Activated B cell treated with CpG ODN at 0.5 μM for 24 hours (primary cell): ENCODE measurements around the gene TM2D3. TPM values are rescaled to one million over a fixed set of nuclear protein-coding genes. Genes with fewer than 3 reads are reported as not detected.

Experiments
- ATAC-seq: fragments of 200-7000 bp; cut with Tn5 transposase; one replicate; pipeline ENCODE4 v1.10.0; 2021; ENCODE audit warnings: low read depth, mild to moderate bottlenecking, moderate library complexity
- CTCF ChIA-PET: fragments of 350-600 bp; sonication (Branson Sonifier 250); formaldehyde crosslinking; loops from one replicate; lab custom pipeline; 2021; ENCODE audit warnings: antibody characterized with exemption; lab: Charles Lee
- POLR2A ChIA-PET: fragments of 350-600 bp; sonication (Branson Sonifier 250); formaldehyde crosslinking; loops from one replicate; lab custom pipeline; 2021; ENCODE audit warnings: antibody characterized with exemption; lab: Charles Lee
- DNase-seq: peaks from one replicate; pipeline ENCODE4 v3.0.0; 2022
- H3K27ac Mint-ChIP-seq: one replicate; pipeline ENCODE4 v1.8.0; 2020; ENCODE audit warnings: mixed read lengths
- H3K27me3 Mint-ChIP-seq: one replicate; pipeline ENCODE4 v1.8.0; 2021; ENCODE audit warnings: mixed read lengths
- H3K36me3 Mint-ChIP-seq: one replicate; pipeline ENCODE4 v1.8.0; 2021; ENCODE audit warnings: low read depth, mixed read lengths
- H3K4me1 Mint-ChIP-seq: one replicate; pipeline ENCODE4 v1.8.0; 2021; ENCODE audit warnings: mixed read lengths
- H3K4me3 Mint-ChIP-seq: one replicate; pipeline ENCODE4 v1.8.0; 2020; ENCODE audit warnings: mild to moderate bottlenecking, mixed read lengths
- H3K9me3 Mint-ChIP-seq: one replicate; pipeline ENCODE4 v1.8.0; 2020; ENCODE audit warnings: mixed read lengths
- intact Hi-C: fragments of 100-400 bp; cut with micrococcal nuclease; formaldehyde crosslinking; loops from one replicate; pipeline ENCODE4 v1.15.1; 2024
- total RNA-seq: library from RNA; stranded (reverse); gene quantifications from 2 replicates; pipeline ENCODE4 v1.2.3, GENCODE V29; 2022
- TF ChIP-seq, protein P1 (sequence below): fragments of 200-600 bp; IDR thresholded peaks from one replicate; pipeline ENCODE4 v1.8.0; 2022; ENCODE audit warnings: antibody characterized with exemption, mild to moderate bottlenecking

Gene TM2D3
- total RNA-seq, 1 donor from 2014 or later, result 49.9 TPM

DNA sequence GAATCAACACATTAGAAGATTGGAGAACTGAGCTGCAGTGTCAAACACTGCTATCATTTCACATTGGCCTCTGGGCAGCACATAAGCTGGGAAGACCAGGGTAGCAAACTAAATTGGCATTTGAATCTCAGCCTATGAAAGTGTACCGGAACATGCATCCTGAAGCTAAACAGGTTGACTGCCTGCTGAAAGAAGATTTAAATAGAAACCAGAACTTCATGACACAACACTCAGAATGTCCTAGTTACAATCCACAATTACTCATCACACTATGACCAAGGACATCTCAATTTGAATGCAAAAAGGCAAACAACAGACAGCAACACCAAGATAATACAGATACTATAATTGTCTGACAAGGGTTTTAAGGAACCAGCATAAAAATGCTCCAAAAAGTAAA lies 26.2 kb downstream of the TM2D3 start:
- no peaks in the 10 kb centered on the region for H3K27me3 Mint-ChIP-seq
- H3K9me3 Mint-ChIP-seq, result peaks cover 6% of the 10 kb centered on the region
- ChIA-PET CTCF (no interaction called here), POLR2A (no interaction called here)
- no peak for DNase-seq
- H3K4me1 Mint-ChIP-seq, result peaks cover 8% of the 10 kb centered on the region
- H3K36me3 Mint-ChIP-seq, result peaks cover 43% of the 10 kb centered on the region
- no peak for ATAC-seq
- TF ChIP-seq, protein P1, sequence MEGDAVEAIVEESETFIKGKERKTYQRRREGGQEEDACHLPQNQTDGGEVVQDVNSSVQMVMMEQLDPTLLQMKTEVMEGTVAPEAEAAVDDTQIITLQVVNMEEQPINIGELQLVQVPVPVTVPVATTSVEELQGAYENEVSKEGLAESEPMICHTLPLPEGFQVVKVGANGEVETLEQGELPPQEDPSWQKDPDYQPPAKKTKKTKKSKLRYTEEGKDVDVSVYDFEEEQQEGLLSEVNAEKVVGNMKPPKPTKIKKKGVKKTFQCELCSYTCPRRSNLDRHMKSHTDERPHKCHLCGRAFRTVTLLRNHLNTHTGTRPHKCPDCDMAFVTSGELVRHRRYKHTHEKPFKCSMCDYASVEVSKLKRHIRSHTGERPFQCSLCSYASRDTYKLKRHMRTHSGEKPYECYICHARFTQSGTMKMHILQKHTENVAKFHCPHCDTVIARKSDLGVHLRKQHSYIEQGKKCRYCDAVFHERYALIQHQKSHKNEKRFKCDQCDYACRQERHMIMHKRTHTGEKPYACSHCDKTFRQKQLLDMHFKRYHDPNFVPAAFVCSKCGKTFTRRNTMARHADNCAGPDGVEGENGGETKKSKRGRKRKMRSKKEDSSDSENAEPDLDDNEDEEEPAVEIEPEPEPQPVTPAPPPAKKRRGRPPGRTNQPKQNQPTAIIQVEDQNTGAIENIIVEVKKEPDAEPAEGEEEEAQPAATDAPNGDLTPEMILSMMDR, result no peak
- intact Hi-C loops, result no loop called here
- no peak overlapping the region for H3K27ac Mint-ChIP-seq
- H3K4me3 Mint-ChIP-seq, result no peak overlapping the region

DNA sequence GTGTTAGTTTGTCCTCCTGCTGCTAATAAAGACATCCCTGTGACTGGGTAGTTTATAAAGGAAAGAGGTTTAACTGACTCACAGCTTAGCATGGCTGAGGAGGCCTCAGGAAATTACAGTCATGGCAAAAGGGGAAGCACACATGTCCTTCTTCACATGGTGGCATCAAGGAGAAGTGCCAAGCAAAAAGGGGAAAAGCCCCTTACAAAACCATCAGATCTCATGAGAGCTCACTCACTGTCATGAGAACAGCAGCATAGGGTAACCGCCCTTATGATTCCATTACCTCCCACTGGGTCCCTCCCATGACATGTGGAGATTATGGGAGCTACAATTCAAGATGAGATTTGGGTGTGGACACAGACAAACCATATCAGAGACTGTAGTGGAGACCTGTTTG lies 27.0 kb downstream of the TM2D3 start:
- TF ChIP-seq, protein P1, result no peak
- ChIA-PET CTCF (no interaction called here), POLR2A (no interaction called here)
- Mint-ChIP-seq H3K9me3 (peaks cover 6% of the 10 kb centered on the region), H3K27ac (no peak overlapping the region), H3K4me1 (peaks cover 13% of the 10 kb centered on the region), H3K36me3 (peaks cover 51% of the 10 kb centered on the region), H3K4me3 (no peak overlapping the region), H3K27me3 (no peaks in the 10 kb centered on the region)
- no peak for DNase-seq
- intact Hi-C loops, result no loop called here
- no peak for ATAC-seq

DNA sequence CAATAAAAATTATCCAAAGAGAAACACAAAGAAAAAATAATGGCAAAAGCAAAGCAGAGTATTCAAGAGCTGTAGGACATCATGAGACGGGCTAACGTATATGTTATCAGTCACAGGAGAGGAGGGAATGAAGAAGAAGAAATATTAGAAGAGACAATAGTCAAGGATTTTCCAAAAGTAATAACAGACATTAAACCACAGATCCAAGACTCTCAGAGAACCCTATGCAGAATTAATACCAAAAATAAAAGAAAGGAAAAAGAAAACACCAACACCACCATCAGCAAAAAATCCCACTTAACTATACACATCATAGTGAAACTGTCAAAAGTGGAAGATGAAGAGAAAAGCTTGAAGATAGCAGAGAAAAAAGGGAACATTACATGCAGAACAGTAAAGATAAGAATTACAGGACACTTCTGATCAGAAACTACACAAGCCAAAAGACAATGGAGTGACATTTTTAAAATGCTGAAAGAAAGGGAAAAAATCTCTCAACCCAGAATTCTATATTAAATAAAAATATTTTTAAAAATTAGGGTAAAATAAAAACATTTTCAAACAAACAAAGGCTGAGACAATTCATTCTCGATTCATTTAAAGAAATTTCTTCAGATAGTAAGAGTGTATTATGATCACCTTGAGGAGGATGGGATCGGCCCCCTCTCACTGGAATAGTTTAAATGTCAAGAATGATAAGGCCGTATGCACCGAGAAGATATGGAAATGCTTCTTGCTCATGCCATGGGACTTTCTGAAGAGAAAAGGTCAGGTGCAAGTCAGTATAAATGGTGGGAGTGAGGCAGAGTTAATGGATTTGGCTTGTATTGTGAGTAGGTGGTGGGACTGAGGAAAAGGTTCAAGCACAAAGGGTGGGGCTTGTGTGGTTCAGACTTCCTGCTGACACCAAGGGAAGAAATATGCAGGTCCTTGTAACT lies 28.5 kb downstream of the TM2D3 start:
- H3K36me3 Mint-ChIP-seq, result peaks cover 52% of the 10 kb centered on the region
- H3K4me1 Mint-ChIP-seq, result peaks cover 13% of the 10 kb centered on the region
- no peak for ATAC-seq
- intact Hi-C loops, result no loop called here
- H3K4me3 Mint-ChIP-seq, result no peak overlapping the region
- H3K27me3 Mint-ChIP-seq, result no peaks in the 10 kb centered on the region
- H3K27ac Mint-ChIP-seq, result no peak overlapping the region
- TF ChIP-seq, protein P1, result no peak
- H3K9me3 Mint-ChIP-seq, result peaks cover 6% of the 10 kb centered on the region
- POLR2A ChIA-PET, result no interaction called here
- no peak for DNase-seq
- CTCF ChIA-PET, result no interaction called here

DNA sequence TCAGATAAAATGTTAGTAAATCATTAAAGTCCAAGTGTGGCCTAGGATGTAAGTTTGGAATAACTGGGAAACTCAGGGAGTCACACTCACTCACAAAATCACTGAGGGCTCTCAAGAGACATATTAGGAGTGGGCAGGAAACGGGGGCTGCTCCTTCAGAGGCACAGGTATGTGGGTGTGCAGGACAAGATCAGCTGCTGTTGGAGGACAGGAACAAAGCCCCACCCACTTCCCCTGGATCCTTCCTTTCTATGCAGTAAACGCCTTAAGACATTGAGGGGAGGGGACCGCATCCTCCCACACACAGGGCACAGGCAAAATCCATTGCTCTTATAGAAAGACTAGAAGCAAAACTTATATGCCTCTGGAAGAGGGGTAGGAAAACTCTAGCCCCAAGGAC lies 30.2 kb downstream of the TM2D3 start:
- ChIA-PET POLR2A (no interaction called here), CTCF (no interaction called here)
- Mint-ChIP-seq H3K4me1 (peaks cover 13% of the 10 kb centered on the region), H3K4me3 (no peak overlapping the region), H3K36me3 (peaks cover 54% of the 10 kb centered on the region), H3K27ac (no peak overlapping the region), H3K27me3 (no peaks in the 10 kb centered on the region), H3K9me3 (peaks cover 6% of the 10 kb centered on the region)
- ATAC-seq (no peak), DNase-seq (no peak)
- intact Hi-C loops, result no loop called here
- TF ChIP-seq, protein P1, result no peak

DNA sequence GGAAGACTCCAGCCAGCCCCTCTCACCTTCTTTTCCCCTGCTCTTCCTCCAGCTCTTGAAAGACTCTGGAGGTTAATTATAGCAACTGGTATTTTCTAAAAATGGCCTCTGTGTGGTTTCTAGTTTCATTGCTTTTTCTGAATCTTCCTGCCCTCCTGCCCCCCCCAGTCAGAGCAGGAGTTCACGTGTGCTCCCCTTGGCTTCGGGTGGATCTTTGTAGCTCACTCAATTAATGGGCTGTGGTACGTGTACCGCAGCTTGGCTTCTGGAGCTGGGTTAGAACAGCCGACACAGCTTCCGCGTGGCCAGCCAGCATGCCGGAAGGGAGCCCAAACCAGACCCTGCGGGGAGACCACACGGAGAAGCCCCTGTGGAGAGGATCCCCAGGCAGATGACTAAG lies 31.5 kb downstream of the TM2D3 start:
- peaks cover 48% of the 10 kb centered on the region for H3K36me3 Mint-ChIP-seq
- peaks cover 6% of the 10 kb centered on the region for H3K9me3 Mint-ChIP-seq
- no peaks in the 10 kb centered on the region for H3K27me3 Mint-ChIP-seq
- no peak for DNase-seq
- ChIA-PET CTCF (no interaction called here), POLR2A (no interaction called here)
- no peak for ATAC-seq
- TF ChIP-seq, protein P1, result no peak
- peaks cover 13% of the 10 kb centered on the region for H3K4me1 Mint-ChIP-seq
- intact Hi-C loops, result no loop called here
- H3K27ac Mint-ChIP-seq, result no peak overlapping the region
- no peak overlapping the region for H3K4me3 Mint-ChIP-seq
